WTC11 (cell line): ENCODE results near the gene EVC. TPM values are rescaled to one million over a fixed set of nuclear protein-coding genes. Genes with fewer than 3 reads are reported as not detected.

Source experiments
- ATAC-seq: fragments of 200-7000 bp; cut with Tn5 transposase; 2 replicates; pipeline ENCODE4 v1.10.0; 2021; ENCODE audit warnings: mild to moderate bottlenecking, moderate library complexity
- CTCF ChIA-PET: fragments of 300-600 bp; sonication (Branson Sonifier 250); formaldehyde crosslinking; loops from one replicate; lab custom pipeline; 2021; ENCODE audit warnings: antibody characterized with exemption; lab: Charles Lee
- POLR2A ChIA-PET: fragments of 350-600 bp; sonication (Branson Sonifier 250); formaldehyde crosslinking; loops from one replicate; lab custom pipeline; 2021; ENCODE audit warnings: antibody characterized with exemption; lab: Charles Lee
- DNase-seq: peaks from one replicate; pipeline ENCODE4 v3.0.0; 2021; ENCODE audit warnings: low spot score
- H3K27ac Mint-ChIP-seq: 2 replicates; pipeline ENCODE4 v1.8.0; 2021; ENCODE audit warnings: mixed read lengths
- H3K27me3 Mint-ChIP-seq: 2 replicates; pipeline ENCODE4 v1.8.0; 2021; ENCODE audit warnings: low read depth, mild to moderate bottlenecking, moderate library complexity, mixed read lengths
- H3K36me3 Mint-ChIP-seq: 2 replicates; pipeline ENCODE4 v1.8.0; 2021; ENCODE audit warnings: mixed read lengths
- H3K4me1 Mint-ChIP-seq: 2 replicates; pipeline ENCODE4 v1.8.0; 2022; ENCODE audit warnings: mixed read lengths
- H3K4me3 Mint-ChIP-seq: 2 replicates; pipeline ENCODE4 v1.8.0; 2021; ENCODE audit warnings: mild to moderate bottlenecking, moderate library complexity, mixed read lengths
- H3K9me3 Mint-ChIP-seq: 2 replicates; pipeline ENCODE4 v1.8.0; 2021; ENCODE audit warnings: mixed read lengths
- ATF1 ChIP-seq: sonication (generic); formaldehyde crosslinking; IDR thresholded peaks from 2 replicates; pipeline ENCODE4 v1.8.1; 2023; ENCODE audit warnings: mild to moderate bottlenecking, moderate library complexity, missing genetic modification reagents
- CBFB ChIP-seq: sonication (generic); formaldehyde crosslinking; IDR thresholded peaks from 2 replicates; pipeline ENCODE4 v1.8.1; 2022; ENCODE audit warnings: mild to moderate bottlenecking, low read depth, missing genetic modification reagents
- CDX4 ChIP-seq: fragments of 250-450 bp; sonication (Bioruptor Pico); IDR thresholded peaks from 2 replicates; pipeline ENCODE4 v1.9.0; 2021; ENCODE audit warnings: moderate library complexity, mild to moderate bottlenecking, inconsistent platforms, borderline replicate concordance
- E2F5 ChIP-seq: sonication (generic); formaldehyde crosslinking; IDR thresholded peaks from 2 replicates; pipeline ENCODE4 v1.8.1; 2022; ENCODE audit warnings: mild to moderate bottlenecking, moderate library complexity, missing genetic modification reagents
- ERG ChIP-seq: fragments of 250-450 bp; sonication (Bioruptor Pico); IDR thresholded peaks from 2 replicates; pipeline ENCODE4 v1.8.0; 2021; ENCODE audit warnings: mild to moderate bottlenecking
- FOXP1 ChIP-seq: sonication (generic); formaldehyde crosslinking; IDR thresholded peaks from 2 replicates; pipeline ENCODE4 v1.8.0; 2022; ENCODE audit warnings: missing genetic modification reagents, mild to moderate bottlenecking, moderate library complexity, borderline replicate concordance
- GRHL2 ChIP-seq: fragments of 250-450 bp; sonication (Bioruptor Pico); IDR thresholded peaks from 2 replicates; pipeline ENCODE4 v1.8.0; 2022; ENCODE audit warnings: mild to moderate bottlenecking, moderate library complexity; ENCODE audit not compliant: insufficient replicate concordance, severe bottlenecking
- GTF2I ChIP-seq: fragments of 250-450 bp; sonication (Bioruptor Pico); conservative IDR thresholded peaks from 2 replicates; pipeline ENCODE4 v1.4.0; 2021; ENCODE audit warnings: mild to moderate bottlenecking
- JAZF1 ChIP-seq: fragments of 250-450 bp; sonication (Bioruptor Pico); IDR thresholded peaks from 2 replicates; pipeline ENCODE4 v1.9.0; 2021; ENCODE audit warnings: moderate library complexity, mild to moderate bottlenecking, inconsistent platforms
- MXD4 ChIP-seq: fragments of 250-450 bp; sonication (Bioruptor Pico); IDR thresholded peaks from 2 replicates; pipeline ENCODE4 v1.8.0; 2021; ENCODE audit warnings: mild to moderate bottlenecking, moderate library complexity, borderline replicate concordance
- NR1H2 ChIP-seq: sonication (generic); formaldehyde crosslinking; IDR thresholded peaks from 2 replicates; pipeline ENCODE4 v1.9.0; 2021; ENCODE audit warnings: mild to moderate bottlenecking, moderate library complexity, missing genetic modification reagents
- NR2C2 ChIP-seq: sonication (generic); formaldehyde crosslinking; IDR thresholded peaks from 2 replicates; pipeline ENCODE4 v1.8.0; 2022; ENCODE audit warnings: mild to moderate bottlenecking, missing genetic modification reagents
- OVOL2 ChIP-seq: fragments of 250-450 bp; sonication (Bioruptor Pico); IDR thresholded peaks from 2 replicates; pipeline ENCODE4 v1.9.0; 2021; ENCODE audit warnings: mild to moderate bottlenecking, borderline replicate concordance
- RORB ChIP-seq: fragments of 250-450 bp; sonication (Bioruptor Pico); IDR thresholded peaks from 2 replicates; pipeline ENCODE4 v1.9.0; 2021; ENCODE audit warnings: mild to moderate bottlenecking
- SMAD3 ChIP-seq: sonication (generic); formaldehyde crosslinking; IDR thresholded peaks from 2 replicates; pipeline ENCODE4 v1.8.0; 2022; ENCODE audit warnings: missing genetic modification reagents, mild to moderate bottlenecking, borderline replicate concordance
- SOX15 ChIP-seq: fragments of 250-450 bp; sonication (Bioruptor Pico); IDR thresholded peaks from 2 replicates; pipeline ENCODE4 v1.9.0; 2021; ENCODE audit warnings: mild to moderate bottlenecking
- SP1 ChIP-seq: sonication (generic); formaldehyde crosslinking; conservative IDR thresholded peaks from 2 replicates; pipeline ENCODE4 v1.8.1; 2022; ENCODE audit warnings: missing genetic modification reagents
- TCF7 ChIP-seq: sonication (generic); formaldehyde crosslinking; IDR thresholded peaks from 2 replicates; pipeline ENCODE4 v1.8.0; 2022; ENCODE audit warnings: mild to moderate bottlenecking, low read depth, missing genetic modification reagents, moderate library complexity
- ZNF263 ChIP-seq: sonication (generic); formaldehyde crosslinking; IDR thresholded peaks from 2 replicates; pipeline ENCODE4 v1.8.1; 2022; ENCODE audit warnings: low read depth, mild to moderate bottlenecking, moderate library complexity, missing genetic modification reagents
- ZNF396 ChIP-seq: fragments of 250-450 bp; sonication (Bioruptor Pico); IDR thresholded peaks from 2 replicates; pipeline ENCODE4 v1.8.0; 2021; ENCODE audit warnings: mild to moderate bottlenecking, moderate library complexity, borderline replicate concordance
- ZNF512 ChIP-seq: sonication (generic); formaldehyde crosslinking; IDR thresholded peaks from 2 replicates; pipeline ENCODE4 v1.8.1; 2022; ENCODE audit warnings: missing genetic modification reagents, borderline replicate concordance
- total RNA-seq: library from RNA; stranded (reverse); gene quantifications from 3 replicates; pipeline ENCODE4 v1.2.3, GENCODE V29; 2021
- TF ChIP-seq, protein P1 (sequence below): sonication (generic); formaldehyde crosslinking; IDR thresholded peaks from 2 replicates; pipeline ENCODE4 v1.8.1; 2023; ENCODE audit warnings: mild to moderate bottlenecking, missing genetic modification reagents, moderate library complexity
- TF ChIP-seq, protein P2 (sequence below): sonication (generic); formaldehyde crosslinking; IDR thresholded peaks from 2 replicates; pipeline ENCODE4 v1.8.1; 2023; ENCODE audit warnings: mild to moderate bottlenecking, missing genetic modification reagents, moderate library complexity
- TF ChIP-seq, protein P3 (sequence below): fragments of 250-450 bp; sonication (Bioruptor Pico); IDR thresholded peaks from 2 replicates; pipeline ENCODE4 v2.1.2; 2022; ENCODE audit warnings: mild to moderate bottlenecking, moderate library complexity

Gene EVC
- total RNA-seq, 1 experiment from 2014 or later = 12.5 TPM

GRCh38 chr4:5693871-5694270 is 17.1 kb upstream of the EVC start (continued):
- TF ChIP-seq ERG (no peak), ZNF396 (CRISPR knock-in tag) (no peak), ZNF512 (CRISPR knock-in tag) (no peak), SMAD3 (CRISPR knock-in tag) (no peak), E2F5 (CRISPR knock-in tag) (no peak), OVOL2 (CRISPR knock-in tag) (no peak), NR1H2 (CRISPR knock-in tag) (no peak), SOX15 (CRISPR knock-in tag) (no peak), RORB (CRISPR knock-in tag) (no peak), GTF2I (CRISPR knock-in tag) (no peak)
- TF ChIP-seq, protein P1, sequence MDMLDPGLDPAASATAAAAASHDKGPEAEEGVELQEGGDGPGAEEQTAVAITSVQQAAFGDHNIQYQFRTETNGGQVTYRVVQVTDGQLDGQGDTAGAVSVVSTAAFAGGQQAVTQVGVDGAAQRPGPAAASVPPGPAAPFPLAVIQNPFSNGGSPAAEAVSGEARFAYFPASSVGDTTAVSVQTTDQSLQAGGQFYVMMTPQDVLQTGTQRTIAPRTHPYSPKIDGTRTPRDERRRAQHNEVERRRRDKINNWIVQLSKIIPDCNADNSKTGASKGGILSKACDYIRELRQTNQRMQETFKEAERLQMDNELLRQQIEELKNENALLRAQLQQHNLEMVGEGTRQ (CRISPR knock-in tag) = no peak

GRCh38 chr4:5696341-5696740 is 14.7 kb upstream of the EVC start:
- no peak overlapping the region for H3K4me3 Mint-ChIP-seq
- H3K27me3 Mint-ChIP-seq = no peaks in the 10 kb centered on the region
- H3K36me3 Mint-ChIP-seq = peaks cover 5% of the 10 kb centered on the region; the same call in 1 of the 2 replicates
- no peak overlapping the region for H3K27ac Mint-ChIP-seq
- ATAC-seq = no peak
- ChIA-PET POLR2A (no interaction called here), CTCF (no interaction called here)
- no peaks in the 10 kb centered on the region for H3K9me3 Mint-ChIP-seq
- no peak for DNase-seq
- no peaks in the 10 kb centered on the region for H3K4me1 Mint-ChIP-seq
- TF ChIP-seq NR1H2 (CRISPR knock-in tag) (no peak), TCF7 (CRISPR knock-in tag) (no peak), CBFB (CRISPR knock-in tag) (no peak), E2F5 (CRISPR knock-in tag) (no peak), JAZF1 (CRISPR knock-in tag) (no peak), OVOL2 (CRISPR knock-in tag) (no peak), SP1 (CRISPR knock-in tag) (no peak), FOXP1 (CRISPR knock-in tag) (no peak), GRHL2 (no peak), ZNF263 (CRISPR knock-in tag) (no peak), NR2C2 (no peak), SMAD3 (CRISPR knock-in tag) (no peak), CDX4 (CRISPR knock-in tag) (no peak), MXD4 (CRISPR knock-in tag) (no peak), ATF1 (CRISPR knock-in tag) (no peak)
- TF ChIP-seq, protein P2, sequence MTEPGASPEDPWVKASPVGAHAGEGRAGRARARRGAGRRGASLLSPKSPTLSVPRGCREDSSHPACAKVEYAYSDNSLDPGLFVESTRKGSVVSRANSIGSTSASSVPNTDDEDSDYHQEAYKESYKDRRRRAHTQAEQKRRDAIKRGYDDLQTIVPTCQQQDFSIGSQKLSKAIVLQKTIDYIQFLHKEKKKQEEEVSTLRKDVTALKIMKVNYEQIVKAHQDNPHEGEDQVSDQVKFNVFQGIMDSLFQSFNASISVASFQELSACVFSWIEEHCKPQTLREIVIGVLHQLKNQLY (CRISPR knock-in tag) = no peak
- TF ChIP-seq, protein P3, sequence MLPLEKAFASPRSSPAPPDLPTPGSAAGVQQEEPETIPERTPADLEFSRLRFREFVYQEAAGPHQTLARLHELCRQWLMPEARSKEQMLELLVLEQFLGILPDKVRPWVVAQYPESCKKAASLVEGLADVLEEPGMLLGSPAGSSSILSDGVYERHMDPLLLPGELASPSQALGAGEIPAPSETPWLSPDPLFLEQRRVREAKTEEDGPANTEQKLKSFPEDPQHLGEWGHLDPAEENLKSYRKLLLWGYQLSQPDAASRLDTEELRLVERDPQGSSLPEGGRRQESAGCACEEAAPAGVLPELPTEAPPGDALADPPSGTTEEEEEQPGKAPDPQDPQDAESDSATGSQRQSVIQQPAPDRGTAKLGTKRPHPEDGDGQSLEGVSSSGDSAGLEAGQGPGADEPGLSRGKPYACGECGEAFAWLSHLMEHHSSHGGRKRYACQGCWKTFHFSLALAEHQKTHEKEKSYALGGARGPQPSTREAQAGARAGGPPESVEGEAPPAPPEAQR (CRISPR knock-in tag) = no peak
- TF ChIP-seq, all 79 proteins: peak for 0
